LNCAP (cell line): ENCODE data around the gene MINDY4.

Experiments
- CTCF ChIP-seq: fragments of 450-650 bp; IDR thresholded peaks from 2 replicates; pipeline ENCODE4 v1.5.1; 2017; ENCODE audit warnings: mild to moderate bottlenecking

Gene MINDY4

GRCh38 chr7:30814700-30815387, 43.6 kb downstream of the MINDY4 start:
- TF ChIP-seq CTCF = no peak

DNA sequence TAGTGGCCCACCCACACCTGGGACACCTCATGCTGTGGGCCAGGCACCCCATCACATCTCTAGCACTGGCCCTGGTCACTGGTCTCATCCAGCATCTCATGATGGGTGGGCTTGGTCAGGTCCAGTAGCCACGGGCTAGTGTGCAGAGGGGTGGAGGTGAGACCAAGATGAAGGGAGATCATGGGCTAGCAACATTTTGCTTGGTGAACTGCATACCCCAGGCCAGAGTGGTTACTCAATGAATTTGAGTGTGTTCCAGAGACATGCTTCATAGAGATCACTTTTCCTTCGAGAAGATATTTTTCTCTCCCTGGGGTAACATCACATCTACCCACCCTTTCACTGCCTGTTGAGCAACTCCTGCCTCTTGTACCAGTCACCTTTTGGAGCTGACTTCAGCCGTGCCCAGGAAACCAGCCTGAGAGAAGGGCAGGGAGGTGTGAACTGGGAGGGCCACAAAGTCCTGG, 44.2 kb downstream of the MINDY4 start:
- TF ChIP-seq CTCF = no peak

DNA sequence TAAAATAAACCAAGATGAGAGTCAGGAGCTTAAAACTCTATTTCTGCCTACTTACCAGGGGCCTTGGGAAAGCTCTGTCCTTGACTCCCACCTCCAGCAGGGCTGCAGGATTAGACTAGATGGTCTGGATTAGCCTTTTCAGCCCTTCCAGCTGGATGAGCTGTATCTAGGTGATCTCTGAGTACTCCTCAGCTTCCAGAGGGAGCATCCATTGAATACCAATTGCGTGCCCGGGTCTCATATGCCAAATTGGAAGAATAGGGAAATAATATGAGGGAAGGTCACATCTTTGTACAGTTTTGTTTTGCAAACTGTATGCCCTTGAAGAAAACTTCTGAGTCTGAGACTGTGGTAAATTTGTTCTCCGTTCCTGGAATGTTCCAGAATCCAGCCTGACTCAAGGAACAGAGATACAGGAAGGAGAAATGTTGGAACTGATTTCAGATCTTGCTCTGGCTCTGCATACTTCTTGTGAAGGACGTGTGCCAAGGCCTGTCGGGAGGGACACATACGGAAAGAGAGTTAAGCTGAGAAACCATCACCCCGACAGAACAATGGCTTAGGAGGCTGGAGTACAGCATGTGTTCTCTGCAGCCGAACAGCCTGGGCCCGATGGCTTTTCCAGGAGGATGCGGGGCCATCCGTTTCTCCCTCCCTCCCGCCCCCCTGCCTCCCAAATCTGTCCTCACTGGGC, 44.9 kb downstream of the MINDY4 start:
- no peak for TF ChIP-seq CTCF

DNA sequence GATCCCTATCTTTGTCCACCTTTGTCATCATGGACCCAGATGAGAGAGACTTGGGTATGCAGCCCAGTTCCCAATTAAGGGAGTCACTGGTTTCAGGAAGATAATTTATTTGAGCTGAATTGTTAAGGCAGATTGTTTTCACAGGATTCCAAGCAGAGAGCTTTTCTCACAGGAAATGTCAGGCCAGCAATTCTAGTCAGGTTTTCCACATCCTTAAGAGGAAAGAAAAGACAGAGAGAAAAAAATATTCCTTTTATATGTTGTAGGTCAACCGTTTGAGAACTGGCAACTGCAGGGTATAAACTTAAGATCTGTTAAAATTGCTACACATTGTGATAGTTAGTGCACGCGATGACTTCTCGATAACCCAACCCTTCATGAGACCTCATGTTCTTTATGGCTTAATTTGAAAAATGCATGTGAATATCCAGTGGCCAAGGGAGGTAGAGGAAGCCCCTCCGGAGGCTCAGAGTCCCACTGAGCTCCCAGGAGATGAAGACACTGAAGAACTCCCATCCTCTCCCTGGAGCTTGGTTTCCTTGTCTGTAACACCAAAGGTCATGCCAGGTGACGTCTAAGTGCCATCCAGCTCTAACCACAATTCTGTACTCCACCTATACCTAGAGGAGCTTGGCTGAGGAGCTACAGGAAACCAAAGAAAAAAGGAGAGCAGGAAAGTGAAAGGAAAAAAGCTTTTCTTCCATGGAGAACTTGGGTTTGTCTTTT, 45.6 kb downstream of the MINDY4 start:
- TF ChIP-seq CTCF = no peak

DNA sequence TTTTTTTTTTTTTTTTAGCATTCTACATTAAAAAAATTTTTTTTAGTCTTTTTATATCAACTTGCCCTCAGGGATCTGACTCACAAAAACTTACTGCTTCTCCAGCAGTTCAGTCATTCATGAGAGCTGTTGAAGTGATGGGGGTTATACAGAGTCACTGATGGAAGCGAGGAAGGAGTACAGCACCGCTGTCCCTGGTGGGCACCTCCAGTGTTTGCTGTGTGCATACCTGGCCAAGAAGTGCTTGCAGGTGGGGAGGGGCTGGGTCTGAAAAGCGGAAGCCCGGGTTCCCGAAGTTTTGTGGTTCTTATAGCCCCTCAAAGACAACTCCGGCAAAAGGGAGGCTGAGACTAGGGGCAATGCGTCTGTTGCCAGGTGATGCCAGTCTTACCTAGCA, 46.2 kb downstream of the MINDY4 start:
- no peak for TF ChIP-seq CTCF

- no peak for TF ChIP-seq CTCF
Observed at GRCh38 chr7:30824821-30825720, 53.9 kb downstream of the MINDY4 start.

GRCh38 chr7:30826181-30826580, 55.0 kb downstream of the MINDY4 start:
- no peak for TF ChIP-seq CTCF
